Activated naive CD4-positive, alpha-beta T cell treated with anti-CD3 and anti-CD28 coated beads, Interleukin-2, amount 10 ng/mL, durations not matched to agents 7 days and 5 days (primary cell): Measurements from ENCODE around the gene POGZ.
A peak's percentile ranks its signal among the peaks of the same experiment; 100 is the strongest.

Experiments used
- CTCF ChIA-PET: fragments of 350-600 bp; sonication (Branson Sonifier 250); formaldehyde crosslinking; loops from one replicate; lab custom pipeline; 2021; ENCODE audit warnings: antibody characterized with exemption; lab: Charles Lee
- DNase-seq: peaks from one replicate; pipeline ENCODE4 v3.0.0-alpha.2; 2020
- H3K27ac Mint-ChIP-seq: one replicate; pipeline ENCODE4 v1.8.0; 2021; ENCODE audit warnings: mild to moderate bottlenecking, moderate library complexity, mixed read lengths
- H3K27me3 Mint-ChIP-seq: one replicate; pipeline ENCODE4 v1.8.0; 2021; ENCODE audit warnings: mild to moderate bottlenecking, mixed read lengths
- H3K36me3 Mint-ChIP-seq: one replicate; pipeline ENCODE4 v1.8.0; 2021; ENCODE audit warnings: mixed read lengths
- H3K4me1 Mint-ChIP-seq: one replicate; pipeline ENCODE4 v1.8.0; 2021; ENCODE audit warnings: mixed read lengths
- H3K4me3 Mint-ChIP-seq: one replicate; pipeline ENCODE4 v1.8.0; 2021; ENCODE audit warnings: mild to moderate bottlenecking, moderate library complexity, mixed read lengths
- H3K9me3 Mint-ChIP-seq: one replicate; pipeline ENCODE4 v1.8.0; 2021; ENCODE audit warnings: mixed read lengths

The POGZ gene

GRCh38 chr1:151459331-151460046 is at the start of gene POGZ:
Gene POGZ, minus strand, starts transcription at chr1:151459494. Its CDS starts 17,290 bp downstream, at chr1:151442204.
- CTCF ChIA-PET, result no interaction called here
- peaks cover 28% of the 10 kb centered on the region for H3K4me1 Mint-ChIP-seq
- no peaks in the 10 kb centered on the region for H3K9me3 Mint-ChIP-seq
- peak within 1 kb of the TSS; percentile 81 for H3K4me3 Mint-ChIP-seq
- peaks cover 32% of the 10 kb centered on the region for H3K27me3 Mint-ChIP-seq
- peaks cover 5% of the 10 kb centered on the region for H3K36me3 Mint-ChIP-seq
- DNase-seq, result peak; percentile 95
- peak within 1 kb of the TSS; percentile 95 for H3K27ac Mint-ChIP-seq

- no peak for DNase-seq
- H3K9me3 Mint-ChIP-seq, result no peaks in the 10 kb centered on the region
- H3K27me3 Mint-ChIP-seq, result peaks cover 73% of the 10 kb centered on the region
- no peak overlapping the region for H3K27ac Mint-ChIP-seq
- peaks cover 25% of the 10 kb centered on the region for H3K4me1 Mint-ChIP-seq
- H3K4me3 Mint-ChIP-seq, result no peak overlapping the region
- CTCF ChIA-PET, result no interaction called here
- H3K36me3 Mint-ChIP-seq, result no peaks in the 10 kb centered on the region
Observed at GRCh38 chr1:151508833-151509232, 49.5 kb upstream of the POGZ start.

- H3K36me3 Mint-ChIP-seq, result no peaks in the 10 kb centered on the region
- H3K9me3 Mint-ChIP-seq, result no peaks in the 10 kb centered on the region
- CTCF ChIA-PET, result interaction anchor here (0.6 to 1.3 kb wide), 3 partner anchors 15 to 332 kb away, joined by 3 read pairs; no protein-coding TSS in a partner anchor
- peaks cover 47% of the 10 kb centered on the region for H3K27me3 Mint-ChIP-seq
- no peak overlapping the region for H3K4me3 Mint-ChIP-seq
- no peak for DNase-seq
- no peak overlapping the region for H3K27ac Mint-ChIP-seq
- no peaks in the 10 kb centered on the region for H3K4me1 Mint-ChIP-seq
Observed at GRCh38 chr1:151504759-151505158, 45.5 kb upstream of the POGZ start.

GRCh38 chr1:151504252-151504651 is 45.0 kb upstream of the POGZ start:
- peaks cover 42% of the 10 kb centered on the region for H3K27me3 Mint-ChIP-seq
- H3K9me3 Mint-ChIP-seq, result no peaks in the 10 kb centered on the region
- no peaks in the 10 kb centered on the region for H3K4me1 Mint-ChIP-seq
- no peak overlapping the region for H3K4me3 Mint-ChIP-seq
- no peak overlapping the region for H3K27ac Mint-ChIP-seq
- CTCF ChIA-PET, result interaction anchor here (0.6 to 1.3 kb wide), 2 partner anchors 165 to 332 kb away, joined by 3 read pairs; no protein-coding TSS in a partner anchor
- H3K36me3 Mint-ChIP-seq, result no peaks in the 10 kb centered on the region
- DNase-seq, result no peak

- H3K27ac Mint-ChIP-seq, result no peak overlapping the region
- H3K4me1 Mint-ChIP-seq, result no peaks in the 10 kb centered on the region
- no peak for DNase-seq
- H3K36me3 Mint-ChIP-seq, result no peaks in the 10 kb centered on the region
- H3K27me3 Mint-ChIP-seq, result peaks cover 34% of the 10 kb centered on the region
- CTCF ChIA-PET, result no interaction called here
- H3K9me3 Mint-ChIP-seq, result no peaks in the 10 kb centered on the region
- H3K4me3 Mint-ChIP-seq, result no peak overlapping the region
Observed at GRCh38 chr1:151502859-151503780, 43.8 kb upstream of the POGZ start.

GRCh38 chr1:151502035-151502700 is 42.9 kb upstream of the POGZ start:
- DNase-seq, result no peak
- Mint-ChIP-seq H3K4me1 (no peaks in the 10 kb centered on the region), H3K27ac (no peak overlapping the region), H3K9me3 (no peaks in the 10 kb centered on the region), H3K36me3 (no peaks in the 10 kb centered on the region), H3K27me3 (peaks cover 30% of the 10 kb centered on the region), H3K4me3 (no peak overlapping the region)
- CTCF ChIA-PET, result no interaction called here

- no peaks in the 10 kb centered on the region for H3K9me3 Mint-ChIP-seq
- H3K27ac Mint-ChIP-seq, result no peak overlapping the region
- H3K4me3 Mint-ChIP-seq, result no peak overlapping the region
- H3K4me1 Mint-ChIP-seq, result no peaks in the 10 kb centered on the region
- no peaks in the 10 kb centered on the region for H3K36me3 Mint-ChIP-seq
- peaks cover 23% of the 10 kb centered on the region for H3K27me3 Mint-ChIP-seq
- no peak for DNase-seq
- CTCF ChIA-PET, result no interaction called here
Observed at GRCh38 chr1:151501474-151501873, 42.2 kb upstream of the POGZ start.

- H3K27me3 Mint-ChIP-seq, result peaks cover 10% of the 10 kb centered on the region
- H3K27ac Mint-ChIP-seq, result no peak overlapping the region
- no peaks in the 10 kb centered on the region for H3K9me3 Mint-ChIP-seq
- CTCF ChIA-PET, result interaction anchor here (0.6 to 1.0 kb wide), 2 partner anchors 27 to 55 kb away, joined by 3 read pairs; no protein-coding TSS in a partner anchor
- DNase-seq, result no peak
- no peaks in the 10 kb centered on the region for H3K36me3 Mint-ChIP-seq
- no peaks in the 10 kb centered on the region for H3K4me1 Mint-ChIP-seq
- no peak overlapping the region for H3K4me3 Mint-ChIP-seq
Observed at GRCh38 chr1:151499930-151500329, 40.6 kb upstream of the POGZ start.

- Mint-ChIP-seq H3K27ac (no peak overlapping the region), H3K4me3 (no peak overlapping the region), H3K27me3 (peaks cover 9% of the 10 kb centered on the region), H3K9me3 (no peaks in the 10 kb centered on the region), H3K4me1 (no peaks in the 10 kb centered on the region), H3K36me3 (no peaks in the 10 kb centered on the region)
- no peak for DNase-seq
- CTCF ChIA-PET, result interaction anchor here (0.6 kb wide), 1 partner anchor 54 kb away, joined by 3 read pairs; no protein-coding TSS in a partner anchor
Observed at GRCh38 chr1:151499365-151499764, 40.1 kb upstream of the POGZ start.

- Mint-ChIP-seq H3K27me3 (peaks cover 4% of the 10 kb centered on the region), H3K27ac (no peak overlapping the region), H3K36me3 (no peaks in the 10 kb centered on the region), H3K4me1 (no peaks in the 10 kb centered on the region), H3K4me3 (no peak overlapping the region), H3K9me3 (no peaks in the 10 kb centered on the region)
- CTCF ChIA-PET, result interaction anchor here (1.4 kb wide), 1 partner anchor 240 kb away, joined by 3 read pairs; no protein-coding TSS in a partner anchor
- no peak for DNase-seq
Observed at GRCh38 chr1:151495316-151495715, 36.0 kb upstream of the POGZ start.

- no peaks in the 10 kb centered on the region for H3K9me3 Mint-ChIP-seq
- H3K27me3 Mint-ChIP-seq, result peaks cover 4% of the 10 kb centered on the region
- DNase-seq, result no peak
- no peak overlapping the region for H3K27ac Mint-ChIP-seq
- H3K4me1 Mint-ChIP-seq, result no peaks in the 10 kb centered on the region
- H3K36me3 Mint-ChIP-seq, result no peaks in the 10 kb centered on the region
- no peak overlapping the region for H3K4me3 Mint-ChIP-seq
- CTCF ChIA-PET, result interaction anchor here (1.4 kb wide), 1 partner anchor 240 kb away, joined by 3 read pairs; no protein-coding TSS in a partner anchor
Observed at GRCh38 chr1:151494741-151495281, 35.5 kb upstream of the POGZ start.

- Mint-ChIP-seq H3K36me3 (no peaks in the 10 kb centered on the region), H3K4me1 (no peaks in the 10 kb centered on the region), H3K27ac (no peak overlapping the region), H3K9me3 (no peaks in the 10 kb centered on the region), H3K4me3 (no peak overlapping the region), H3K27me3 (peaks cover 4% of the 10 kb centered on the region)
- DNase-seq, result no peak
- CTCF ChIA-PET, result no interaction called here
Observed at GRCh38 chr1:151493042-151493441, 33.7 kb upstream of the POGZ start.

GRCh38 chr1:151492120-151492519 is 32.8 kb upstream of the POGZ start:
- Mint-ChIP-seq H3K36me3 (no peaks in the 10 kb centered on the region), H3K27ac (no peak overlapping the region), H3K9me3 (no peaks in the 10 kb centered on the region), H3K4me1 (no peaks in the 10 kb centered on the region), H3K27me3 (peaks cover 4% of the 10 kb centered on the region), H3K4me3 (no peak overlapping the region)
- no peak for DNase-seq
- CTCF ChIA-PET, result no interaction called here

GRCh38 chr1:151491641-151492040 is 32.3 kb upstream of the POGZ start:
- peaks cover 5% of the 10 kb centered on the region for H3K27me3 Mint-ChIP-seq
- DNase-seq, result no peak
- no peak overlapping the region for H3K4me3 Mint-ChIP-seq
- no peaks in the 10 kb centered on the region for H3K4me1 Mint-ChIP-seq
- H3K36me3 Mint-ChIP-seq, result no peaks in the 10 kb centered on the region
- H3K27ac Mint-ChIP-seq, result no peak overlapping the region
- H3K9me3 Mint-ChIP-seq, result no peaks in the 10 kb centered on the region
- CTCF ChIA-PET, result no interaction called here
